Psoas muscle (tissue), 8 donors: ENCODE measurements around the gene CHST4. TPM values are rescaled to one million over a fixed set of nuclear protein-coding genes. Genes with fewer than 3 reads are reported as not detected.

Experiments
- ATAC-seq, 4 donors: fragments of 200-7000 bp; cut with Tn5 transposase; one replicate each; pipeline ENCODE4 v1.9.1; 2020; ENCODE audit warnings: moderate library complexity in 3 of 4, mild to moderate bottlenecking in 2 of 4
- DNase-seq, 2 donors: peaks; one replicate each; pipeline ENCODE4 v3.0.0-alpha.2; 2020
- H3K27ac ChIP-seq: fragments of 200-600 bp; one replicate; pipeline ENCODE4 v1.8.0; 2022
- H3K27me3 ChIP-seq, 3 donors: fragments of 200-600 bp in 1 of 3; one replicate each; pipeline versions ENCODE4 v1.6.1 to v1.8.0; 2013 to 2022; ENCODE audit warnings: low read length in 2 of 3, mild to moderate bottlenecking in 2 of 3, moderate library complexity in 1 of 3; ENCODE audit not compliant: insufficient read depth in 3 of 3
- H3K36me3 ChIP-seq, 2 donors: fragments of 200-600 bp in 1 of 2; one replicate each; pipeline versions ENCODE4 v1.6.1 to v1.8.0; 2013 to 2022; ENCODE audit warnings: low read depth in 1 of 2, mild to moderate bottlenecking in 1 of 2, moderate library complexity in 1 of 2; ENCODE audit not compliant: insufficient read depth in 1 of 2
- H3K4me1 ChIP-seq: fragments of 200-600 bp; one replicate; pipeline ENCODE4 v1.8.0; 2022
- H3K4me3 ChIP-seq: fragments of 200-600 bp; one replicate; pipeline ENCODE4 v1.8.0; 2022; ENCODE audit warnings: mild to moderate bottlenecking
- H3K9me3 ChIP-seq: fragments of 200-600 bp; one replicate; pipeline ENCODE4 v1.8.0; 2022
- WGBS, 3 donors: extraction: QIAGEN DNeasy Blood & Tissue Kit; methylation state at CpG; one replicate each; pipeline versions ENCODE4 v1.1.6 to v1.1.7; 2013; 5-methylcytosine and 5-hydroxymethylcytosine counted together
- intact Hi-C, 2 donors: fragments of 100-400 bp; cut with DNase I; formaldehyde crosslinking; loops; one replicate each; pipeline versions ENCODE4 v1.11.0 to v1.14.2; 2022
- polyA plus RNA-seq, 3 donors: library from polyadenylated mRNA; stranded (reverse); fragments of 200-250 nt; gene quantifications; one replicate each; pipeline ENCODE4 v1.2.3, GENCODE V29; 2013
- total RNA-seq, 4 donors: library from RNA; stranded (reverse); fragmentation: NEBNext Ultra II Directional in 2 of 4; extraction: Animal tissue kit (Norgen Biotek cat#: 25700) in 2 of 4; gene quantifications; one replicate each; pipeline versions ENCODE4 v1.2.1 to v1.2.4, GENCODE V29; 2021 to 2023
- TF ChIP-seq, protein P1 (sequence below): fragments of 200-600 bp; IDR thresholded peaks from one replicate; pipeline ENCODE4 v1.8.0; 2022; ENCODE audit warnings: antibody characterized with exemption
- donor health status: healthy with polysubstance abuse.
- donor health status: DM: no; HTN: no; CAD: no; lungs with moderate emphysema.
- donor health status: Bipolar disorder and iron deficiency.
- donor health status: healthy.
- donor health status: DM: yes; HTN: yes; CAD: no.
- donor health status: DM: no; HTN: no; CAD: no.
- donor health status: DM: no; HTN: no; CAD: no.
- donor health status: DM: yes; HTN: yes; CAD: no.

Gene CHST4
- total and polyA plus RNA-seq, 7 donors, result not detected

DNA sequence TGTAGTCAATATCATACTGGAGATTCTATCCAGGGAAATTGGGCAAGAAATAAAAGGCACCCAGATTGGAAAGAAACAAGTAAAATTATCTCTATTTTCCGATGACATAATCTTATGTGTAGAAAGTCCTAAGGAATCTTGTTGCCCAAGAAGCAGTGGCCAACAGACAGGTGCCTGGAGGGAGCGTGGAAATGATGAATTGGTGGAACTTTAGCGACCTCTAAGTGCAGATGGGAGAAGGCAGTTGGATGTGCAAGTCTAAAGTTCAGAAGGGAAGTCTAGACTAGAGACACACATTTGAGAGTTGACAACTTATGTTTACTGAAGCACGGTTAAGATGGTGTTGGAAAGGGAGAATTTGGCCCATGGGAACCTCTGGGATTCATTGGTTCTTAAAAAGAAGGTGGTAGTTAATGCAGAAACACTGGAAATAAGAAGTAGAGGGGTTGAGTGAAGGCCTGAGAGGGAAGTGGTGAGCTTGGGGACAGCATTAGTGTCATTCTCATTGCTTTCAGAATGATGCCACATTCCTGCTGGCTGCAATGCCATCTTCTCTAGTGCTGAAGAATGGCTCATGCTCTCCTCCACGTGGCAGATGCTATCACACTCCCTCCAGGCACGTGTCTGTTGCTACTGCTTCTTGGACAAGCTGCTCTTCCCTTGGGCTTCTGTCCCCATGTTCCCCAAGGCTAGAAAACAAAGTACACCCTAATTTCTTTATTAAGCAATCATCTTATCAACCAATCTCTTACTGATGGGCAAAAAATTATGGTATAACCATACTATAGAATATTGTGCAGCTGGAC, 26.7 kb downstream of the CHST4 start:
- WGBS, 3 donors, result 32 to 36% (median 35%) methylated on average over 6 of the region's 6 CpGs
- intact Hi-C loops, result no loop called here

GRCh38 chr16:71555230-71555891, 29.1 kb downstream of the CHST4 start:
- H3K9me3 ChIP-seq, result no peaks in the 10 kb centered on the region
- no peak for DNase-seq
- TF ChIP-seq, protein P1, sequence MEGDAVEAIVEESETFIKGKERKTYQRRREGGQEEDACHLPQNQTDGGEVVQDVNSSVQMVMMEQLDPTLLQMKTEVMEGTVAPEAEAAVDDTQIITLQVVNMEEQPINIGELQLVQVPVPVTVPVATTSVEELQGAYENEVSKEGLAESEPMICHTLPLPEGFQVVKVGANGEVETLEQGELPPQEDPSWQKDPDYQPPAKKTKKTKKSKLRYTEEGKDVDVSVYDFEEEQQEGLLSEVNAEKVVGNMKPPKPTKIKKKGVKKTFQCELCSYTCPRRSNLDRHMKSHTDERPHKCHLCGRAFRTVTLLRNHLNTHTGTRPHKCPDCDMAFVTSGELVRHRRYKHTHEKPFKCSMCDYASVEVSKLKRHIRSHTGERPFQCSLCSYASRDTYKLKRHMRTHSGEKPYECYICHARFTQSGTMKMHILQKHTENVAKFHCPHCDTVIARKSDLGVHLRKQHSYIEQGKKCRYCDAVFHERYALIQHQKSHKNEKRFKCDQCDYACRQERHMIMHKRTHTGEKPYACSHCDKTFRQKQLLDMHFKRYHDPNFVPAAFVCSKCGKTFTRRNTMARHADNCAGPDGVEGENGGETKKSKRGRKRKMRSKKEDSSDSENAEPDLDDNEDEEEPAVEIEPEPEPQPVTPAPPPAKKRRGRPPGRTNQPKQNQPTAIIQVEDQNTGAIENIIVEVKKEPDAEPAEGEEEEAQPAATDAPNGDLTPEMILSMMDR, result no peak
- no peaks in the 10 kb centered on the region for H3K27me3 ChIP-seq
- H3K27ac ChIP-seq, result no peak overlapping the region
- no peak for ATAC-seq
- no peak overlapping the region for H3K4me3 ChIP-seq
- intact Hi-C loops, result no loop called here
- H3K4me1 ChIP-seq, result no peaks in the 10 kb centered on the region
- WGBS, 3 donors, result 66 to 91% (median 79%) methylated on average over 1 of the region's 1 CpG
- no peaks in the 10 kb centered on the region for H3K36me3 ChIP-seq

More for the DNA sequence above, 26.7 kb downstream of the CHST4 start:
- DNase-seq (no peak), ATAC-seq (no peak)
- Histone ChIP-seq H3K9me3 (no peaks in the 10 kb centered on the region), H3K4me1 (no peaks in the 10 kb centered on the region), H3K27me3 (no peaks in the 10 kb centered on the region), H3K4me3 (no peak overlapping the region), H3K36me3 (no peaks in the 10 kb centered on the region), H3K27ac (no peak overlapping the region)
- TF ChIP-seq, protein P1, result no peak

GRCh38 chr16:71557299-71557698, 31.1 kb downstream of the CHST4 start:
- WGBS, 3 donors, result 85 to 89% (median 87%) methylated on average over 3 of the region's 3 CpGs
- TF ChIP-seq, protein P1, result no peak
- Histone ChIP-seq H3K9me3 (no peaks in the 10 kb centered on the region), H3K4me3 (no peak overlapping the region), H3K4me1 (no peaks in the 10 kb centered on the region), H3K27me3 (peaks cover 0 to 3% (median 0%) of the 10 kb centered on the region in 3 donors), H3K36me3 (no peaks in the 10 kb centered on the region), H3K27ac (no peak overlapping the region)
- ATAC-seq (no peak), DNase-seq (no peak)
- intact Hi-C loops, result no loop called here

GRCh38 chr16:71557954-71558582, 31.8 kb downstream of the CHST4 start:
- ATAC-seq (no peak), DNase-seq (no peak)
- no peak overlapping the region for H3K27ac ChIP-seq
- WGBS, 3 donors, result 68 to 70% (median 69%) methylated on average over 3 of the region's 3 CpGs
- H3K27me3 ChIP-seq, result peaks cover 0 to 3% (median 0%) of the 10 kb centered on the region in 3 donors
- TF ChIP-seq, protein P1, result no peak
- H3K4me3 ChIP-seq, result no peak overlapping the region
- no peaks in the 10 kb centered on the region for H3K4me1 ChIP-seq
- no peaks in the 10 kb centered on the region for H3K36me3 ChIP-seq
- intact Hi-C loops, result no loop called here
- peaks cover 4% of the 10 kb centered on the region for H3K9me3 ChIP-seq
